Subcutaneous adipose tissue (tissue), 4 donors: ENCODE data around the gene RHOB. TPM values are rescaled to one million over a fixed set of nuclear protein-coding genes. Genes with fewer than 3 reads are reported as not detected.

Experiments
- CTCF ChIP-seq: fragments of 450-650 bp; IDR thresholded peaks from one replicate; pipeline ENCODE4 v1.5.1; 2016; ENCODE audit warnings: low read depth, mild to moderate bottlenecking, control low read depth, antibody characterized with exemption, moderate library complexity
- total RNA-seq, 4 donors: library from RNA; depleted of rRNA; stranded (reverse); fragments of >200 nt; gene quantifications; one replicate each; pipeline ENCODE4 v1.1.0, GENCODE V29; 2016

The RHOB gene
- total RNA-seq, 4 donors from 2014 or later: 435 to 1,054 (median 650) TPM

- no peak for TF ChIP-seq CTCF
These were observed 36.5 kb downstream of the RHOB start for GRCh38 chr2:20483194-20483895.

GRCh38 chr2:20484034-20484617 lies 37.3 kb downstream of the RHOB start:
- TF ChIP-seq CTCF: no peak

DNA sequence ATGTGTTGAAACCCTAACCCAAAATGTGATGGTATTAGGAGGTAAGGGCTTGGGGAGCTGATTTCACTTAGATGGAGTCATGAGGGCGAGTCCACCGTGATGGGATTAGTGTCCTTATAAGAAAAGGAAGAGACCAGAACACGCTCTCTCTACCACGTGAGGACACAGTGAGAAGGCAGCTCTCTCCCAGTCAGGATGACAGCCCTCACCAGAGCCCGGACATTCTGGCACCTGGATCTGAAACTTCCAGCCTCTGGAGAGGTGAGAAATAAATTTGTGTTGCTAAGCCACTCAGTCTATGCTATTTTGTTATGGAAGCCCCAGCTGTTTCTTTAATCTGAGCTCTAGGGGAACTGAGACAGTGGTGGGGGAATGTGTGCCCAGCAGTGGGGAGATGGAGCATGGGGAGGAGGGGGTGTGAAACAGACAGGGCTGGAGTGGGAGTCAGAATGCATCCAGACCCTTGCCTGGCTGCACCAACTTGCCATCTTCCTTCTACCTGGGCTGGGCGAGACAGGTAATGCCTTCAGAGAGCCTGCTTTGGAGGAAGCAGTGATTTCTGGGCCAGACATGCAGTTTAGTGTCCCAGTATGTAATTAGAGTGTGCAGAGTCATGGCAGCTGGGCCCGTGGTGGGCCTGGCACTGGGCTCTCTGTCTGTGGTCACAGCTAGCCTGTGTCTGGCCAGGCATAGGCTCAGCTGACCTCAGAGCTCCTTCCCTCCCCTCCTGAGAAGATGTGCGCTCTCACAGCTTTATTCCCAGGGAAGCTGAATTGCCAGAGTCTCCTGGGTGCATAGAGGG lies 38.1 kb downstream of the RHOB start:
- TF ChIP-seq CTCF: no peak

- no peak for TF ChIP-seq CTCF
These were observed 38.9 kb downstream of the RHOB start for GRCh38 chr2:20485612-20486388.

DNA sequence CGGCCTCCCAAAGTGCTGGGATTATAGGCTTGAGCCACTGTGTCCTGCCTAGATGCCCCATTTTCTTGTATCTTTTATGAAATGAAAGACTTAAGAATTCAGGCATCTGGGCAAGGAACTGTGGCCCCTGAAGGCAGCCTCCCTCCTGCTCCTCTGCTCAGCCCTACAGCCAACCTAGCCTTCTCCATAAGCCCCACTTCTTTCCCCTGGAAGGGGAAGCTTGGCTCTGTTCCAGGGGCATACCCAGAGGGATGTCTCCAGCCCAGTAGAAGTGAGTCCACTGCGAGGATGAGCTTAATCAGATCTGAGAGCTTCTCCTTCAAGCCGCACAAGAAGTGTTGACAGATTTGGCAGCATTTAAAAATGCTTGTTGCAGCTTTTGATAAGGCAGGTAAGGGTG lies 39.7 kb downstream of the RHOB start:
- TF ChIP-seq CTCF: no peak

DNA sequence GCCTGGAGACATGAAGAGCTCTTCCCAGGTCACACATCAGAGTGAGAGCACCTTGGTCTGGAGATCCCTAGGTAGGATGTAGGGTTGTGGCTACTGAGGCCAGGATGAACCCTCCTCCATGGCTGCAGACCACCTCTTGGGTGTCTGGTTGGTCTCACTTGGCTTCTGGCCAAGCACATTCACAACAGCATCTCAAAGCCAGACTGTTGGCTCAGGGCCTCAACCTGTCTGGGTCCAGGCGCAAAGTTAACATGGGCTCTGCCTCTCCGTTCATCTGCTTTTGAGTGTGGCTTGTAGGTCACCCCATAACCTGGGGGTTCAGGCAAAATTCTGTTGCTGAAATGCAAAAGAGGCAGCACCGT lies 40.1 kb downstream of the RHOB start:
- no peak for TF ChIP-seq CTCF
